ENCODE measurements around the gene PDYN. TPM values are rescaled to one million over a fixed set of nuclear protein-coding genes. Genes with fewer than 3 reads are reported as not detected.

The PDYN gene
- total RNA-seq, 4 donors from 2014 or later, result not detected

DNA sequence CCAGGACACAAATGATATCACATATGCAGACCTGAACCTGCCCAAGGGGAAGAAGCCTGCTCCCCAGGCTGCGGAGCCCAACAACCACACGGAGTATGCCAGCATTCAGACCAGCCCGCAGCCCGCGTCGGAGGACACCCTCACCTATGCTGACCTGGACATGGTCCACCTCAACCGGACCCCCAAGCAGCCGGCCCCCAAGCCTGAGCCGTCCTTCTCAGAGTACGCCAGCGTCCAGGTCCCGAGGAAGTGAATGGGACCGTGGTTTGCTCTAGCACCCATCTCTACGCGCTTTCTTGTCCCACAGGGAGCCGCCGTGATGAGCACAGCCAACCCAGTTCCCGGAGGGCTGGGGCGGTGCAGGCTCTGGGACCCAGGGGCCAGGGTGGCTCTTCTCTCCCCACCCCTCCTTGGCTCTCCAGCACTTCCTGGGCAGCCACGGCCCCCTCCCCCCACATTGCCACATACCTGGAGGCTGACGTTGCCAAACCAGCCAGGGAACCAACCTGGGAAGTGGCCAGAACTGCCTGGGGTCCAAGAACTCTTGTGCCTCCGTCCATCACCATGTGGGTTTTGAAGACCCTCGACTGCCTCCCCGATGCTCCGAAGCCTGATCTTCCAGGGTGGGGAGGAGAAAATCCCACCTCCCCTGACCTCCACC, 56.4 kb downstream of the PDYN start:
- TF ChIP-seq POLR2A (IDR thresholded peaks at IDR 0.05) (no peak), POLR2AphosphoS5 (IDR thresholded peaks at IDR 0.05) (no peak), EP300 (IDR thresholded peaks at IDR 0.05; ENCODE audit: low read depth) (no peak)
- TF ChIP-seq, protein P1, sequence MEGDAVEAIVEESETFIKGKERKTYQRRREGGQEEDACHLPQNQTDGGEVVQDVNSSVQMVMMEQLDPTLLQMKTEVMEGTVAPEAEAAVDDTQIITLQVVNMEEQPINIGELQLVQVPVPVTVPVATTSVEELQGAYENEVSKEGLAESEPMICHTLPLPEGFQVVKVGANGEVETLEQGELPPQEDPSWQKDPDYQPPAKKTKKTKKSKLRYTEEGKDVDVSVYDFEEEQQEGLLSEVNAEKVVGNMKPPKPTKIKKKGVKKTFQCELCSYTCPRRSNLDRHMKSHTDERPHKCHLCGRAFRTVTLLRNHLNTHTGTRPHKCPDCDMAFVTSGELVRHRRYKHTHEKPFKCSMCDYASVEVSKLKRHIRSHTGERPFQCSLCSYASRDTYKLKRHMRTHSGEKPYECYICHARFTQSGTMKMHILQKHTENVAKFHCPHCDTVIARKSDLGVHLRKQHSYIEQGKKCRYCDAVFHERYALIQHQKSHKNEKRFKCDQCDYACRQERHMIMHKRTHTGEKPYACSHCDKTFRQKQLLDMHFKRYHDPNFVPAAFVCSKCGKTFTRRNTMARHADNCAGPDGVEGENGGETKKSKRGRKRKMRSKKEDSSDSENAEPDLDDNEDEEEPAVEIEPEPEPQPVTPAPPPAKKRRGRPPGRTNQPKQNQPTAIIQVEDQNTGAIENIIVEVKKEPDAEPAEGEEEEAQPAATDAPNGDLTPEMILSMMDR (IDR thresholded peaks at IDR 0.05), result no peak
- intact Hi-C loops (cut with DNase I; ENCODE audit: low total_unique reads) (no loop called here), in situ Hi-C loops (cut with MboI; ENCODE audit: low pct_ligation_motif_present in 1 of 4, low pct_unique_long_range_greater_than_20kb in 1 of 4, low sequenced_read_pairs in 3 of 4) (no loop called here)
- DNase-seq, result no peak
- Histone ChIP-seq H3K27ac (no peak overlapping the region), H3K36me3 (no peaks in the 10 kb centered on the region), H3K4me3 (no peak overlapping the region), H3K9me3 (no peaks in the 10 kb centered on the region), H3K27me3 (no peaks in the 10 kb centered on the region), H3K4me1 (peaks cover 0 to 16% (median 8%) of the 10 kb centered on the region in 4 donors)
- 93% methylated on average over 25 of the region's 25 CpGs; no CpG with 5 or more reads in 1 of the 2 donors for WGBS, 2 donors (ENCODE audit: low coverage in 1 of 2)

DNA sequence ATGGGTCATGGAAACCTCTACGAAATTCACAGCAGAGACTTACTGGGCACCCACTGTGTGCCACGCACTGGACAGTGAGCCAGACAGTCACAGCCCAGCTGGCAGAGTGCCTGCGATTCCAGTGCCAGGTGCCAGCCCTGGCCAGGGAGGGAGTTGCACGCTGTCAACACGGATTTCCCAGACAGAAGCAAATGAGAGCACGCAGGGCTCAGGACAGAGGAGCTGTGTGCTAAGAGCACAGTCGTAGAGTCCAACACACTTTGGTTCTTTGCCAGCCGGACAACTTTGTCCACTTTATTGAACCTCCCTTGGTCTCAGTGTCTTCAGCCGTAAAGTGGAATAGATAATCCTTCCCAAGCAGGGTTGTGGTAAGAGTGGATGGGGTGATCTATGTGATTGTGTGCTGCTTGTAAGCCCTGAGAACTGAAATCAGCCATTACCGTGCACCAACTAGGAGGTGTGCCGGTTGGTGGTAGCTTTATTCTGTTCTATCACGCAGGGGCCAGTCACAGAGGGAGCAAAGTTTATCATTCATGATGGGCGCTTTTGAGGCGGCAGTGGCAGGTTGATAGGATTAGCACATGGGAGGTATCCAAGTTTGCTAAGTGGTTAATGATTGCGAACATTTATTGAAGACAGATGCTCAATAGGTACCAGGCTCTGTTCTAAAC, 58.0 kb downstream of the PDYN start:
- Histone ChIP-seq H3K36me3 (no peaks in the 10 kb centered on the region), H3K4me3 (no peak overlapping the region), H3K4me1 (peaks cover 0 to 16% (median 6%) of the 10 kb centered on the region in 4 donors), H3K27ac (peak overlapping the region; percentile 48 to 68 (median 58)), H3K9me3 (no peaks in the 10 kb centered on the region), H3K27me3 (no peaks in the 10 kb centered on the region)
- WGBS, 2 donors (ENCODE audit: low coverage in 1 of 2), result 45 to 57% methylated on average over 3 to 15 of the region's 15 CpGs
- TF ChIP-seq POLR2AphosphoS5 (IDR thresholded peaks at IDR 0.05) (peak in 2 of 3 donors; percentile 8), POLR2A (IDR thresholded peaks at IDR 0.05) (no peak)
- intact Hi-C loops (cut with DNase I; ENCODE audit: low total_unique reads), result no loop called here
- in situ Hi-C loops (cut with MboI; ENCODE audit: low pct_ligation_motif_present in 1 of 4, low pct_unique_long_range_greater_than_20kb in 1 of 4, low sequenced_read_pairs in 3 of 4), result no loop called here
- peak; percentile 50 for DNase-seq

DNA sequence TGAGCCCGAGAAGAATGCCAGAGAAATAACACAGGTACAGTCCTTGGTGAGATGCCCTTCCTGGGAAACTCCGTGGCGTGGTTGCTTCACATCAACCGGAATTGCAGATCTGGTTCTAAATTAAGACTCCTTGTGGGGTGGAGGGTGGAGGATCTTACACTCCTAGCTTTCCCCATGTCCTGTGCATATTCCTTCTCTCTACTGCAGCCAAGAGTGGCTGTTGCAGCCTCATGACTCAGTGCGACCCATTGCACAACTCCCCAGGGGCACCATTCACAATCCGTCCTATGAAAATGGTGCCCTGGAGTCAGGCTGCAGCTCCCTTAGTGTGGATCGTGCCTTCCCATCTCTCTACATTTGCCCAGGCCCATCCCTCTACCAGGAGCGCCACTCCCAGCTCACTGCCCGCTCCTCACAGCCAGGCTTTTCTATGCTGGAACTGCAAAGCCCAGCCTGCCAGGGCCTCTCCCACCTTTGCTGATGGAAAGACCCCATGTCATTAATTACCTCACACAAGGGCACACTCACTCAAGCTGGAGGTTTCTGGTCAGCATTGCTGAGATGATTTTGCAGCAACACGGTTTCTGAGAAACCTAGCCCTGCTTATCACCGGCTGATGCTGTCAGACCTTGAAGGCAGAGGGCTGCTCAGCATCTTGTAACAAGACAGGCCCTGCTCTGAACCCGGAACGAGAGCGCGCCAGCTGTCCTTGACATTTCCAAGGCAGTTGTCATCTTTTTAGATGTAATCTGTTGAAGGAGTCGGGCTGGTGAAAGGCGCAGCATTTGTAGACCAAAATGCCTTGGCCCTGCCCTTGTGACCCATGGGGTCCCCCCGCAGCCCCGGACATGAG, 58.9 kb downstream of the PDYN start:
- in situ Hi-C loops (cut with MboI; ENCODE audit: low pct_ligation_motif_present in 1 of 4, low pct_unique_long_range_greater_than_20kb in 1 of 4, low sequenced_read_pairs in 3 of 4) (no loop called here), intact Hi-C loops (cut with DNase I; ENCODE audit: low total_unique reads) (no loop called here)
- H3K4me1 ChIP-seq, result peaks cover 0 to 16% (median 6%) of the 10 kb centered on the region in 4 donors
- no peaks in the 10 kb centered on the region for H3K36me3 ChIP-seq
- 66 to 80% methylated on average over 7 to 19 of the region's 19 CpGs for WGBS, 2 donors (ENCODE audit: low coverage in 1 of 2)
- no peak overlapping the region for H3K4me3 ChIP-seq
- no peaks in the 10 kb centered on the region for H3K9me3 ChIP-seq
- no peaks in the 10 kb centered on the region for H3K27me3 ChIP-seq
- TF ChIP-seq POLR2AphosphoS5 (IDR thresholded peaks at IDR 0.05) (peak in 2 of 3 donors; percentile 29 to 50), EP300 (IDR thresholded peaks at IDR 0.05; ENCODE audit: low read depth) (no peak), POLR2A (IDR thresholded peaks at IDR 0.05) (no peak)
- TF ChIP-seq, protein P1 (IDR thresholded peaks at IDR 0.05), result no peak
- DNase-seq, result no peak
- H3K27ac ChIP-seq, result peak overlapping the region; percentile 48 to 68 (median 58)

DNA sequence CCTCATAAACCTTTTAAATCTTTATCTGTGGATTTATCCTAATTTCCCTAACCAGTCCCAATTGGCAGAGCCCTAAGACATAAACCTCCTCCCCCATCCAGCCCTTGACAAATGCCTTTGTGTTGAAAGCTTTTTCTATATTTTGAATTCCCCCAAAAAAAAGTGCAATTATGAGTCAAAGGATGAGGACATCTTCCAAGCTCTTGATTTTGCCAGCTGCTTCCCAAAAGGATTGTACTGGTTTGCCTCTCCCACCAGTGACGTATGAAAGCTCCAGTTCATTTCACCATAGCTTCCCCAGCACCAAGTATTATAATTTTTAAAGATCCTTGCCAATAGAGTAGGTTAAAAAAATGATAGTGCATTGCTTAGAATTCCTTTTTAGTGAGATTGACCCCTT, 59.7 kb downstream of the PDYN start:
- intact Hi-C loops (cut with DNase I; ENCODE audit: low total_unique reads), result no loop called here
- Histone ChIP-seq H3K4me1 (peaks cover 0 to 16% (median 6%) of the 10 kb centered on the region in 4 donors), H3K27ac (peak overlapping the region in 2 of 4 donors; percentile 59 to 68), H3K4me3 (no peak overlapping the region), H3K9me3 (no peaks in the 10 kb centered on the region), H3K27me3 (no peaks in the 10 kb centered on the region), H3K36me3 (no peaks in the 10 kb centered on the region)
- no peak for DNase-seq
- 50 to 81% methylated on average over 1 of the region's 1 CpG for WGBS, 2 donors (ENCODE audit: low coverage in 1 of 2)
- TF ChIP-seq POLR2A (IDR thresholded peaks at IDR 0.05) (no peak), EP300 (IDR thresholded peaks at IDR 0.05; ENCODE audit: low read depth) (no peak), POLR2AphosphoS5 (IDR thresholded peaks at IDR 0.05) (peak in 1 of 3 donors; percentile 22)
- TF ChIP-seq, protein P1 (IDR thresholded peaks at IDR 0.05), result no peak
- in situ Hi-C loops (cut with MboI; ENCODE audit: low pct_ligation_motif_present in 1 of 4, low pct_unique_long_range_greater_than_20kb in 1 of 4, low sequenced_read_pairs in 3 of 4), result no loop called here
